Caco-2 (cell line): Measurements from ENCODE around the gene AHNAK2. TPM values are rescaled to one million over a fixed set of nuclear protein-coding genes. Genes with fewer than 3 reads are reported as not detected.

Experiments used
- BruUV-seq: library from RNA; stranded (reverse); fragments of 400-500 nt; replicated peaks from 2 replicates; lab custom pipeline; 2021; lab: Mats Ljungman, UMichigan
- CTCF ChIA-PET: fragments of 300-600 bp; sonication (Branson Sonifier 250); formaldehyde crosslinking; loops from one replicate; lab custom pipeline; 2022; ENCODE audit warnings: antibody characterized with exemption; lab: Charles Lee
- POLR2A ChIA-PET: fragments of 300-600 bp; sonication (Branson Sonifier 250); formaldehyde crosslinking; loops from one replicate; lab custom pipeline; 2022; ENCODE audit warnings: antibody characterized with exemption; lab: Charles Lee
- DNase-seq, 2 experiments: peaks; one replicate each; pipeline versions ENCODE4 v3.0.0 to v3.0.0-alpha.2; 2020 to 2022
- H3K27me3 ChIP-seq: replicated peaks from 2 replicates; pipeline ENCODE4 v1.6.0; 2011; ENCODE audit warnings: low read length; ENCODE audit not compliant: control insufficient read depth, insufficient read depth
- H3K36me3 ChIP-seq: 2 replicates; pipeline ENCODE4 v1.5.1; 2011; ENCODE audit warnings: low read length; ENCODE audit not compliant: control insufficient read depth, insufficient read depth
- H3K4me1 ChIP-seq: fragments of 250-450 bp; sonication (Bioruptor Pico); 2 replicates; pipeline ENCODE4 v1.5.1; 2020; ENCODE audit warnings: mild to moderate bottlenecking
- H3K4me3 ChIP-seq: 2 replicates; pipeline ENCODE4 v1.5.1; 2011; ENCODE audit warnings: low read depth, mild to moderate bottlenecking, control low read depth, low read length
- H3K9me3 ChIP-seq: fragments of 250-450 bp; sonication (Bioruptor Pico); 2 replicates; pipeline ENCODE4 v1.5.1; 2020; ENCODE audit warnings: mild to moderate bottlenecking, moderate library complexity
- H3K27ac Mint-ChIP-seq: one replicate; pipeline ENCODE4 v1.8.0; 2022; ENCODE audit warnings: mixed read lengths; ENCODE audit not compliant: unreplicated experiment
- H3K27me3 Mint-ChIP-seq: one replicate; pipeline ENCODE4 v1.8.0; 2022; ENCODE audit warnings: mixed read lengths; ENCODE audit not compliant: insufficient read depth, unreplicated experiment
- H3K36me3 Mint-ChIP-seq: one replicate; pipeline ENCODE4 v1.8.0; 2022; ENCODE audit warnings: mild to moderate bottlenecking, mixed read lengths; ENCODE audit not compliant: insufficient read depth, unreplicated experiment
- H3K4me1 Mint-ChIP-seq: one replicate; pipeline ENCODE4 v1.8.0; 2022; ENCODE audit warnings: low read depth, mixed read lengths; ENCODE audit not compliant: unreplicated experiment
- H3K4me3 Mint-ChIP-seq: one replicate; pipeline ENCODE4 v1.8.0; 2022; ENCODE audit warnings: mild to moderate bottlenecking, moderate library complexity, mixed read lengths; ENCODE audit not compliant: unreplicated experiment
- H3K9me3 Mint-ChIP-seq: one replicate; pipeline ENCODE4 v1.8.0; 2022; ENCODE audit warnings: mixed read lengths; ENCODE audit not compliant: unreplicated experiment
- CTCF ChIP-seq, 2 experiments: fragments of 200-600 bp in 1 of 2; IDR thresholded peaks; 1 replicate in 1 of 2; 2 replicates in 1 of 2; pipeline versions ENCODE4 v1.5.1 to v1.8.0; 2011 to 2022; ENCODE audit warnings: antibody characterized with exemption in 1 of 2, control low read depth in 1 of 2, inconsistent platforms in 1 of 2, low read depth in 1 of 2, low read length in 1 of 2, mild to moderate bottlenecking in 1 of 2, moderate library complexity in 1 of 2; ENCODE audit not compliant: insufficient read depth in 1 of 2, severe bottlenecking in 1 of 2, unreplicated experiment in 1 of 2
- intact Hi-C: fragments of 100-400 bp; cut with micrococcal nuclease; formaldehyde crosslinking; loops from one replicate; pipeline ENCODE4 v1.10.0; 2022; ENCODE audit not compliant: unreplicated experiment
- total RNA-seq: library from RNA; stranded (reverse); gene quantifications from 2 replicates; pipeline ENCODE4 v1.2.3, GENCODE V29; 2022

AHNAK2 gene
- total RNA-seq, 1 experiment from 2014 or later = 0.77 TPM

DNA sequence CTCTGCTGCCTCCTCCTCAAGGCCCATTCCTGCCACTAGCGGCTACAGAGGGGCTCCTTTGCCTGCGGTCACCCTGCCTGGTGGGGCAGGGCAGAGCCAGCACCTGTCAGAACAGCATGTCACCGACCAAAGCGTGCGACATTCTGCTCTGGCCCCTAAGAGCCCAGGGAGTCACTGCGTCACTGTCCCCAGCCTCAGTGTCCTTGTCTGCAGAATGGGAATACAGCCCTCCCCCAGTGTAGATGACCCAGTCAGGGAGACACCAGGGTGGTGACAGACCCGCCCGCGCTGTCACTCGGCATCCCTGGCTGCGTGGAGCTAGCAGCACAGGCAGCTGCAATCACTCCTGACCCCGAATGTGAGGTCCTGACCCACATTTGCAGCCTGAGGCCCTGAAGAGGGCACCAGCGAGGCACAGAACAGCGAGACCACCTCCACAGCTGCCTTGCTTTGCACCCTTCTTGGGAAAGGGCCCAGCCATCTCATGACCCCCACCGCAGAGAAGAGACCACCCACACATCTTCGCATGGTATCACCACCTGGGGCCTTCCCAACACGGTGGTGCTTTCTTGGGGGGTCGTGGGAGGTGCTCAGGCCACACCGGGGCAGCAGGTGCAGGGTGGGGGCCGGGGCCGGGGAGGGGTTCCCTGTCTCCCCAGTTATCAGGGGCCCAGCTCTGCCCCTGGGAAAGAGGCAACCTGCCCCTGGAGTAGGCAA lies 2.5 kb downstream of the AHNAK2 start:
- Histone ChIP-seq H3K9me3 (no peaks in the 10 kb centered on the region), H3K4me3 (no peak overlapping the region), H3K27me3 (no peaks in the 10 kb centered on the region), H3K36me3 (no peaks in the 10 kb centered on the region), H3K4me1 (peaks cover 13% of the 10 kb centered on the region)
- no TSS peak for BruUV-seq
- peaks cover 2% of the 10 kb centered on the region for H3K27me3 Mint-ChIP-seq
- DNase-seq = peak in 1 of 2 experiments; percentile 37
- intact Hi-C loops = loop anchor here (1.0 to 5.0 kb wide), 3 partner anchors 70 to 512 kb away; partner anchors contain the start of gene CRIP1
- no peak overlapping the region for H3K27ac Mint-ChIP-seq
- peaks cover 7% of the 10 kb centered on the region for H3K4me1 Mint-ChIP-seq
- H3K36me3 Mint-ChIP-seq = no peaks in the 10 kb centered on the region
- ChIA-PET CTCF (interaction anchor here (0.5 to 1.5 kb wide), 7 partner anchors 10 to 184 kb away, joined by 3 to 7 read pairs (median 4); partner anchors contain the start of genes CDCA4 and CLBA1), POLR2A (no interaction called here)
- no peaks in the 10 kb centered on the region for H3K9me3 Mint-ChIP-seq
- peak in 1 of 2 experiments; percentile 33 for TF ChIP-seq CTCF (IDR thresholded peaks at IDR 0.05; ENCODE audit: insufficient read depth in 1 of 2, low read depth in 1 of 2, low read length in 1 of 2, severe bottlenecking in 1 of 2, unreplicated experiment in 1 of 2)
- H3K4me3 Mint-ChIP-seq = peak overlapping the region; percentile 59

- H3K27me3 ChIP-seq = no peaks in the 10 kb centered on the region
- Mint-ChIP-seq H3K9me3 (no peaks in the 10 kb centered on the region), H3K27me3 (peaks cover 2% of the 10 kb centered on the region), H3K27ac (no peak overlapping the region), H3K4me3 (no peak overlapping the region), H3K4me1 (peaks cover 7% of the 10 kb centered on the region), H3K36me3 (no peaks in the 10 kb centered on the region)
- no peak overlapping the region for H3K4me3 ChIP-seq
- no peaks in the 10 kb centered on the region for H3K9me3 ChIP-seq
- ChIA-PET CTCF (interaction anchor here (0.5 to 1.5 kb wide), 9 partner anchors 11 to 390 kb away, joined by 3 to 7 read pairs (median 4); partner anchors contain the start of genes CDCA4 and CLBA1), POLR2A (no interaction called here)
- intact Hi-C loops = loop anchor here (5.0 kb wide), 1 partner anchor 512 kb away; the partner anchor contains the start of gene CRIP1
- DNase-seq = peak in 1 of 2 experiments; percentile 23
- no peak for TF ChIP-seq CTCF (IDR thresholded peaks at IDR 0.05; ENCODE audit: insufficient read depth in 1 of 2, low read depth in 1 of 2, low read length in 1 of 2, severe bottlenecking in 1 of 2, unreplicated experiment in 1 of 2)
- peaks cover 13% of the 10 kb centered on the region for H3K4me1 ChIP-seq
- BruUV-seq = no TSS peak
- no peaks in the 10 kb centered on the region for H3K36me3 ChIP-seq
Measured at GRCh38 chr14:104974665-104975390, 3.3 kb downstream of the AHNAK2 start.

DNA sequence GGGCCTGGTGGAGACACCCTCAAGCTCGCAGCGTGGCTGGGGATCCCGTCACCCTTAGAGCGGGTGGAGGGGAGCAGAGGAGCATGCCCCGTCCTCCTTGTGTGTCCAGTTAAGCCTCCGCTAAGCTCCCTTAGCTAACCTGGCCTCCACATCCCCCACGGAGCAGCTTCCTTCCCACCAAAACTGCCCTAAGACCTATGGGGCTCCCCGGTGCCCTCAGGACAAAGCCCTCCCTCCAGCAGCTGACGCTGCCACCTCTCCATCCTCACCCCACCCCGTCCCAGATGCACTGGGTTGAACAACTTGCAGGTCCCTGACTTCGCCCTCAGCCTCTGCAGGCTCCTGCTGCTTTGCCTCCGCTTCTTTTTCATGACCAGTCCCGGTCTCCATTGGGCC lies 4.0 kb downstream of the AHNAK2 start:
- ChIA-PET POLR2A (no interaction called here), CTCF (interaction anchor here (0.7 to 1.0 kb wide), 2 partner anchors 72 to 391 kb away, joined by 3 read pairs; no protein-coding TSS in a partner anchor)
- Histone ChIP-seq H3K4me1 (peaks cover 13% of the 10 kb centered on the region), H3K4me3 (no peak overlapping the region), H3K9me3 (no peaks in the 10 kb centered on the region), H3K36me3 (no peaks in the 10 kb centered on the region), H3K27me3 (no peaks in the 10 kb centered on the region)
- no peak for DNase-seq
- H3K27me3 Mint-ChIP-seq = peaks cover 2% of the 10 kb centered on the region
- H3K4me3 Mint-ChIP-seq = no peak overlapping the region
- H3K4me1 Mint-ChIP-seq = peaks cover 7% of the 10 kb centered on the region
- H3K9me3 Mint-ChIP-seq = no peaks in the 10 kb centered on the region
- BruUV-seq = no TSS peak
- no peak overlapping the region for H3K27ac Mint-ChIP-seq
- intact Hi-C loops = no loop called here
- no peaks in the 10 kb centered on the region for H3K36me3 Mint-ChIP-seq
- no peak for TF ChIP-seq CTCF (IDR thresholded peaks at IDR 0.05; ENCODE audit: insufficient read depth in 1 of 2, low read depth in 1 of 2, low read length in 1 of 2, severe bottlenecking in 1 of 2, unreplicated experiment in 1 of 2)
